GM19452 (cell line): ENCODE measurements around the gene SCAP.

ENCODE experiments used
- ATAC-seq: cut with Tn5 transposase; IDR thresholded peaks from one replicate; pipeline ENCODE4 v1.9.1; 2021; ENCODE audit not compliant: unreplicated experiment

The SCAP gene

GRCh38 chr3:47366833-47367232, 108.9 kb downstream of the SCAP start:
- ATAC-seq, result no peak

- ATAC-seq, result no peak
Observed at GRCh38 chr3:47365213-47366153, 110.3 kb downstream of the SCAP start.
